K562 (cell line): Measurements from ENCODE around the gene POU4F1. TPM values are rescaled to one million over a fixed set of nuclear protein-coding genes. Genes with fewer than 3 reads are reported as not detected.

Source experiments
- ATAC-seq: fragments of 200-7000 bp; cut with Tn5 transposase; 3 replicates; pipeline ENCODE4 v1.9.1; 2020; ENCODE audit warnings: moderate library complexity
- BruUV-seq: library from RNA; stranded (reverse); fragments of 400-500 nt; replicated peaks from 2 replicates; lab custom pipeline; 2021; lab: Mats Ljungman, UMichigan
- CTCF ChIA-PET: fragments of 300-600 bp; formaldehyde crosslinking; extraction: SDS; loops from one replicate; lab custom pipeline; 2021; ENCODE audit warnings: low intra/inter-chr PET ratio; lab: Yijun Ruan, JAX
- POLR2A ChIA-PET: fragments of 300-600, 350-650 bp; sonication (Branson Sonifier 250); formaldehyde crosslinking; extraction: SDS; loops from one replicate; lab custom pipeline; 2021; ENCODE audit warnings: antibody characterized with exemption, inconsistent platforms; lab: Yijun Ruan, JAX
- DNase-seq, 4 experiments: peaks; one replicate each; pipeline versions ENCODE4 v3.0.0 to v3.0.0-alpha.2; 2011 to 2018; ENCODE audit warnings: low spot score in 3 of 4, mixed read lengths in 3 of 4; ENCODE audit errors: extremely low read depth in 1 of 4
- FAIRE-seq: peaks from 2 replicates; lab custom pipeline; 2011; peaks lifted over from hg19 to GRCh38; lab: Jason Lieb, UNC
- H2AFZ ChIP-seq: 2 replicates; pipeline ENCODE4 v1.6.0; 2011; ENCODE audit warnings: low read depth, low read length, control low read depth, inconsistent platforms
- H3K27ac ChIP-seq: fragments of 200-600 bp; 3 replicates; pipeline ENCODE4 v1.8.0; 2011; ENCODE audit warnings: low read depth, mild to moderate bottlenecking, control low read depth, inconsistent platforms, low read length, moderate library complexity, mixed read lengths; ENCODE audit errors: extremely low read depth
- H3K27me3 ChIP-seq, 2 experiments: fragments of 300-600 bp in 1 of 2; 2 replicates in 1 of 2; 3 replicates in 1 of 2; pipeline versions ENCODE4 v1.6.0 to v1.8.0; 2011; ENCODE audit warnings: inconsistent platforms in 2 of 2, low read length in 2 of 2, mild to moderate bottlenecking in 1 of 2, mixed read lengths in 1 of 2, moderate library complexity in 1 of 2; ENCODE audit not compliant: control insufficient read depth in 2 of 2, insufficient read depth in 2 of 2
- H3K36me3 ChIP-seq: fragments of 300-600 bp; 3 replicates; pipeline ENCODE4 v1.8.0; 2011; ENCODE audit warnings: mild to moderate bottlenecking, low read length, inconsistent platforms; ENCODE audit not compliant: control insufficient read depth, insufficient read depth
- H3K4me1 ChIP-seq, 2 experiments: fragments of 200-600 bp in 1 of 2; replicated peaks in 1 of 2; 2 replicates in 1 of 2; 3 replicates in 1 of 2; pipeline versions ENCODE4 v1.5.1 to v1.8.0; 2011; ENCODE audit warnings: inconsistent platforms in 2 of 2, low read length in 2 of 2, mild to moderate bottlenecking in 1 of 2, mixed read lengths in 1 of 2, moderate library complexity in 1 of 2; ENCODE audit not compliant: control insufficient read depth in 2 of 2, insufficient read depth in 2 of 2
- H3K4me2 ChIP-seq: 2 replicates; pipeline ENCODE4 v1.6.1; 2011; ENCODE audit warnings: low read length, control low read depth, inconsistent platforms, mixed read lengths; ENCODE audit not compliant: insufficient read depth
- H3K4me3 ChIP-seq: fragments of 200-600 bp; sonication (generic), shearing (Covaris generic); 2 replicates; pipeline ENCODE4 v1.5.1; 2016; ENCODE audit warnings: control low read depth, inconsistent platforms
- H3K79me2 ChIP-seq: fragments of 200-600 bp; 3 replicates; pipeline ENCODE4 v1.8.0; 2011; ENCODE audit warnings: low read length, inconsistent platforms; ENCODE audit not compliant: control insufficient read depth, insufficient read depth
- H3K9ac ChIP-seq, 2 experiments: 2 replicates each; pipeline versions ENCODE4 v1.6.0 to v1.6.1; 2011; ENCODE audit warnings: low read depth in 2 of 2, low read length in 2 of 2, control low read depth in 1 of 2, inconsistent platforms in 1 of 2, mild to moderate bottlenecking in 1 of 2, mixed read lengths in 1 of 2; ENCODE audit not compliant: insufficient read depth in 1 of 2
- H3K9me1 ChIP-seq: one replicate; pipeline ENCODE4 v1.6.0; 2011; ENCODE audit warnings: inconsistent platforms, mild to moderate bottlenecking, low read length, moderate library complexity; ENCODE audit not compliant: control insufficient read depth, insufficient read depth
- H3K9me3 ChIP-seq: replicated peaks from 2 replicates; pipeline ENCODE4 v1.5.1; 2011; ENCODE audit warnings: low read depth, low read length, inconsistent platforms; ENCODE audit not compliant: control insufficient read depth, insufficient read depth
- H4K20me1 ChIP-seq: replicated peaks from 2 replicates; pipeline ENCODE4 v1.6.1; 2011; ENCODE audit warnings: low read length, inconsistent platforms, mixed read lengths; ENCODE audit not compliant: control insufficient read depth, insufficient read depth
- ARID1B ChIP-seq: fragments of 450-650 bp; IDR thresholded peaks from 2 replicates; pipeline ENCODE4 v1.6.1; 2016; ENCODE audit warnings: antibody characterized with exemption, mild to moderate bottlenecking, inconsistent platforms
- CBFA2T2 ChIP-seq: fragments of 450-650 bp; conservative IDR thresholded peaks from 2 replicates; pipeline ENCODE4 v1.6.1; 2017; ENCODE audit warnings: mild to moderate bottlenecking
- CBFA2T3 ChIP-seq: fragments of 450-650 bp; IDR thresholded peaks from 2 replicates; pipeline ENCODE4 v1.6.1; 2017
- DACH1 ChIP-seq: fragments of 450-650 bp; IDR thresholded peaks from 2 replicates; pipeline ENCODE4 v1.6.1; 2018; ENCODE audit not compliant: partially characterized antibody
- FOS ChIP-seq: IDR thresholded peaks from 3 replicates; pipeline ENCODE4 v1.6.1; 2011; ENCODE audit not compliant: insufficient read length; ENCODE audit errors: extremely low read depth
- HLTF ChIP-seq: fragments of 450-650 bp; IDR thresholded peaks from 2 replicates; pipeline ENCODE4 v1.6.1; 2016
- KLF16 ChIP-seq: IDR thresholded peaks from 2 replicates; pipeline ENCODE4 v1.6.1; 2016; ENCODE audit warnings: antibody characterized with exemption
- POLR2AphosphoS5 ChIP-seq: IDR thresholded peaks from 2 replicates; pipeline ENCODE4 v1.6.1; 2011; ENCODE audit warnings: mild to moderate bottlenecking, low read depth, low read length, moderate library complexity; ENCODE audit not compliant: control insufficient read depth, insufficient read depth
- SFPQ ChIP-seq: fragments of 200-400 bp; formaldehyde crosslinking; IDR thresholded peaks from 2 replicates; pipeline ENCODE4 v1.6.1; 2017; ENCODE audit warnings: mild to moderate bottlenecking, low read depth, low read length, moderate library complexity
- TAL1 ChIP-seq: fragments of 450-650 bp; IDR thresholded peaks from 2 replicates; pipeline ENCODE4 v1.6.1; 2016; ENCODE audit warnings: mild to moderate bottlenecking
- TCF3 ChIP-seq: sonication (generic); formaldehyde crosslinking; IDR thresholded peaks from 2 replicates; pipeline ENCODE4 v1.4.0; 2020; ENCODE audit warnings: mild to moderate bottlenecking, missing genetic modification reagents
- TEAD4 ChIP-seq, 2 experiments: sonication (generic) in 1 of 2; formaldehyde crosslinking in 1 of 2; IDR thresholded peaks; 2 replicates each; pipeline versions ENCODE4 v1.6.1 to v1.8.0; 2012 to 2022; ENCODE audit warnings: borderline replicate concordance in 1 of 2, inconsistent platforms in 1 of 2, low read length in 1 of 2, mild to moderate bottlenecking in 1 of 2, missing genetic modification reagents in 1 of 2
- TRIM24 ChIP-seq, 2 experiments: fragments of 450-650 bp; IDR thresholded peaks; 2 replicates each; pipeline ENCODE4 v1.6.1; 2016
- in situ Hi-C: fragments of 300-500 bp; cut with MboI; formaldehyde crosslinking; loops from 4 replicates; pipeline ENCODE4 v1.15.0; 2018; ENCODE audit warnings: inconsistent platforms, mixed read lengths
- intact Hi-C: fragments of 100-400 bp; cut with micrococcal nuclease; formaldehyde crosslinking; loops from 2 replicates; pipeline ENCODE4 v1.14.2; 2022
- polyA plus RNA-seq, 8 experiments: library from polyadenylated mRNA; depleted of rRNA in 4 of 8; stranded (reverse) in 5 of 8; unstranded in 3 of 8; fragments of >200 nt; fragmentation: Nextera tagmentation in 2 of 8; fragmentation: Illumina TruSeq in 1 of 8; extraction: Ambion mirVana in 2 of 8; extraction: Trizol in 1 of 8; gene quantifications; 2 replicates each; pipeline versions ENCODE4 v1.2.1 to v1.2.3, GENCODE V29; 2011 to 2014; ENCODE audit warnings: inconsistent platforms in 1 of 8, missing spikeins in 1 of 8
- total RNA-seq, 7 experiments: library from RNA; depleted of rRNA in 6 of 7; stranded (reverse); fragments of >200 nt in 6 of 7; fragmentation: Illumina TruSeq in 2 of 7; extraction: Trizol in 2 of 7; gene quantifications; 2 replicates each; pipeline versions ENCODE4 v1.2.1 to v1.2.3, GENCODE V29; 2011 to 2021; ENCODE audit warnings: low replicate concordance in 1 of 7

Gene POU4F1
- total and polyA plus RNA-seq, 9 of the 15 experiments (the other 6 are each of a cell fraction or from before 2014, with no cell fraction given) = 0.61 to 2.8 (median 1.5) TPM

GRCh38 chr13:78636495-78636894 is 33.1 kb upstream of the POU4F1 start:
- DNase-seq (peak in 2 of 4 experiments; percentile 12 to 34), FAIRE-seq (no peak)
- Histone ChIP-seq H3K4me2 (no peak overlapping the region), H3K27ac (no peak overlapping the region)
- BruUV-seq = no TSS peak
- POLR2A ChIA-PET = interaction anchor here (0.5 kb wide), 1 partner anchor 342 kb away, joined by 3 read pairs; no protein-coding TSS in a partner anchor
- intact Hi-C loops = no loop called here
- TF ChIP-seq FOS (no peak), KLF16 (peak; percentile 23; the same call in 1 of the 2 replicates), CBFA2T2 (peak; percentile 32; the same call in 1 of the 2 replicates), TAL1 (peak; percentile 47; the same call in 1 of the 2 replicates), TEAD4 (IDR thresholded peaks at IDR 0.05; ENCODE audit: low read length) (peak; percentile 68), TEAD4 (CRISPR knock-in tag; IDR thresholded peaks at IDR 0.05; ENCODE audit: borderline replicate concordance) (no peak), CBFA2T3 (peak; percentile 69), HLTF (no peak), POLR2AphosphoS5 (0 out of 2 replicates have a peak, but pooled peaks have one; percentile 34), ARID1B (peak; percentile 38; the same call in 1 of the 2 replicates), SFPQ (no peak), TCF3 (CRISPR knock-in tag) (peak; percentile 70), TRIM24 (IDR thresholded peaks at IDR 0.05) (0 out of 4 replicates have a peak, but pooled peaks of 1 of the 2 experiments have one; percentile 19), DACH1 (no peak)
- TF ChIP-seq, all 486 proteins: peak for 9
- Histone ChIP-seq H4K20me1 (0 out of 2 replicates have a peak, but pooled peaks cover 3% of the 10 kb centered on the region), H3K27me3 (no peaks in the 10 kb centered on the region), H3K9me3 (no peaks in the 10 kb centered on the region), H3K4me3 (no peak overlapping the region), H3K9ac (no peak overlapping the region; a peak in 1 of 4 replicates), H2AFZ (no peak overlapping the region), H3K4me1 (peaks cover 0 to 3% of the 10 kb centered on the region in 2 experiments; a peak in 3 of 5 replicates), H3K36me3 (peaks cover 68% of the 10 kb centered on the region), H3K9me1 (no peaks in the 10 kb centered on the region), H3K79me2 (no peaks in the 10 kb centered on the region)
- peak; percentile 67 for ATAC-seq
- in situ Hi-C loops = no loop called here
- CTCF ChIA-PET = no interaction called here
